Osteocyte (in vitro differentiated cells): ENCODE measurements around the gene MYOF. TPM values are rescaled to one million over a fixed set of nuclear protein-coding genes. Genes with fewer than 3 reads are reported as not detected.
"Not testable (repeated sequence)": the region's sequence is repeated elsewhere in the genome, so short reads cannot be mapped to it uniquely, and the experiment has no call there.

Experiments
- DNase-seq: peaks from one replicate; pipeline ENCODE4 v3.0.0; 2021; ENCODE audit warnings: mixed read lengths; ENCODE audit not compliant: unreplicated experiment; ENCODE audit errors: extremely low spot score
- H3K27ac Mint-ChIP-seq: one replicate; pipeline ENCODE4 v1.8.0; 2021; ENCODE audit warnings: mild to moderate bottlenecking, mixed read lengths; ENCODE audit not compliant: unreplicated experiment
- H3K27me3 Mint-ChIP-seq: one replicate; pipeline ENCODE4 v1.8.0; 2021; ENCODE audit warnings: mixed read lengths; ENCODE audit not compliant: unreplicated experiment
- H3K36me3 Mint-ChIP-seq: one replicate; pipeline ENCODE4 v1.8.0; 2021; ENCODE audit warnings: mixed read lengths; ENCODE audit not compliant: unreplicated experiment
- H3K4me1 Mint-ChIP-seq: one replicate; pipeline ENCODE4 v1.8.0; 2021; ENCODE audit warnings: mixed read lengths; ENCODE audit not compliant: unreplicated experiment
- H3K4me3 Mint-ChIP-seq: one replicate; pipeline ENCODE4 v1.8.0; 2021; ENCODE audit warnings: mild to moderate bottlenecking, moderate library complexity, mixed read lengths; ENCODE audit not compliant: unreplicated experiment
- H3K9me3 Mint-ChIP-seq: one replicate; pipeline ENCODE4 v1.8.0; 2021; ENCODE audit warnings: mixed read lengths; ENCODE audit not compliant: unreplicated experiment
- CTCF ChIP-seq: fragments of 200-600 bp; sonication (generic); IDR thresholded peaks from 2 replicates; pipeline ENCODE4 v1.5.0; 2021; ENCODE audit warnings: antibody characterized with exemption, mild to moderate bottlenecking, moderate library complexity
- total RNA-seq: library from RNA; stranded (reverse); gene quantifications from 2 replicates; pipeline ENCODE4 v1.2.1, GENCODE V29; 2021

Gene MYOF
- total RNA-seq, 1 donor from 2014 or later: 470 TPM

- Mint-ChIP-seq H3K27ac (peak overlapping the region; percentile 82), H3K9me3 (no peaks in the 10 kb centered on the region), H3K27me3 (no peaks in the 10 kb centered on the region), H3K4me3 (no peak overlapping the region), H3K4me1 (peaks cover 7% of the 10 kb centered on the region), H3K36me3 (peaks cover 65% of the 10 kb centered on the region)
- peak; percentile 11 for DNase-seq
- no peak for TF ChIP-seq CTCF
Observed at GRCh38 chr10:93364966-93365365, 117.2 kb downstream of the MYOF start.

- Mint-ChIP-seq H3K27ac (peak overlapping the region; percentile 82), H3K4me3 (no peak overlapping the region), H3K4me1 (peaks cover 7% of the 10 kb centered on the region), H3K36me3 (peaks cover 63% of the 10 kb centered on the region), H3K9me3 (no peaks in the 10 kb centered on the region), H3K27me3 (no peaks in the 10 kb centered on the region)
- TF ChIP-seq CTCF: no peak
- DNase-seq: no peak
Observed at GRCh38 chr10:93363891-93364648, 118.1 kb downstream of the MYOF start.

GRCh38 chr10:93358398-93358797 lies 123.7 kb downstream of the MYOF start:
- peak overlapping the region; percentile 34 for H3K27ac Mint-ChIP-seq
- DNase-seq, H3K4me3 Mint-ChIP-seq, H3K27me3 Mint-ChIP-seq, H3K9me3 Mint-ChIP-seq, H3K4me1 Mint-ChIP-seq: not testable (repeated sequence)
- peaks cover 72% of the 10 kb centered on the region for H3K36me3 Mint-ChIP-seq

GRCh38 chr10:93357680-93358079 lies 124.5 kb downstream of the MYOF start:
- no peaks in the 10 kb centered on the region for H3K9me3 Mint-ChIP-seq
- peak overlapping the region; percentile 33 for H3K27ac Mint-ChIP-seq
- peaks cover 74% of the 10 kb centered on the region for H3K36me3 Mint-ChIP-seq
- no peaks in the 10 kb centered on the region for H3K27me3 Mint-ChIP-seq
- TF ChIP-seq CTCF: peak; percentile 60
- DNase-seq: no peak
- no peak overlapping the region for H3K4me3 Mint-ChIP-seq
- H3K4me1 Mint-ChIP-seq: peaks cover 3% of the 10 kb centered on the region

GRCh38 chr10:93356516-93356915 lies 125.6 kb downstream of the MYOF start:
- no peak for DNase-seq
- H3K27ac Mint-ChIP-seq: no peak overlapping the region
- H3K4me3 Mint-ChIP-seq: no peak overlapping the region
- no peaks in the 10 kb centered on the region for H3K27me3 Mint-ChIP-seq
- no peaks in the 10 kb centered on the region for H3K9me3 Mint-ChIP-seq
- peaks cover 8% of the 10 kb centered on the region for H3K4me1 Mint-ChIP-seq
- no peak for TF ChIP-seq CTCF
- peaks cover 82% of the 10 kb centered on the region for H3K36me3 Mint-ChIP-seq
